GM12872 (cell line): ENCODE results near the gene SHISA5.

Experiments used
- CTCF ChIP-seq: IDR thresholded peaks from 3 replicates; pipeline ENCODE4 v1.5.1; 2011; ENCODE audit warnings: low read depth, mild to moderate bottlenecking, low read length, moderate library complexity; ENCODE audit not compliant: insufficient read depth

The SHISA5 gene

GRCh38 chr3:48502728-48503168 is 1.2 kb downstream of the SHISA5 start:
- TF ChIP-seq CTCF, result no peak

GRCh38 chr3:48502121-48502520 is 1.9 kb downstream of the SHISA5 start:
- TF ChIP-seq CTCF, result no peak

GRCh38 chr3:48501196-48501595 is 2.8 kb downstream of the SHISA5 start:
- no peak for TF ChIP-seq CTCF

- no peak for TF ChIP-seq CTCF
These were observed 3.3 kb downstream of the SHISA5 start for GRCh38 chr3:48500656-48501055.

- TF ChIP-seq CTCF, result no peak
These were observed 10.8 kb downstream of the SHISA5 start for GRCh38 chr3:48493203-48493501.

- no peak for TF ChIP-seq CTCF
These were observed 11.3 kb downstream of the SHISA5 start for GRCh38 chr3:48492461-48493202.

GRCh38 chr3:48486952-48487351 is 17.0 kb downstream of the SHISA5 start:
- no peak for TF ChIP-seq CTCF
